ENCODE data around the gene NAA15.
A peak's percentile ranks its signal among the peaks of the same experiment; 100 is the strongest.

NAA15 gene

GRCh38 chr4:139450586-139450985 is 149.3 kb downstream of the NAA15 start:
- no peak overlapping the region for H3K4me3 ChIP-seq (ENCODE audit: low read depth, low read length)
- TF ChIP-seq, protein P1, sequence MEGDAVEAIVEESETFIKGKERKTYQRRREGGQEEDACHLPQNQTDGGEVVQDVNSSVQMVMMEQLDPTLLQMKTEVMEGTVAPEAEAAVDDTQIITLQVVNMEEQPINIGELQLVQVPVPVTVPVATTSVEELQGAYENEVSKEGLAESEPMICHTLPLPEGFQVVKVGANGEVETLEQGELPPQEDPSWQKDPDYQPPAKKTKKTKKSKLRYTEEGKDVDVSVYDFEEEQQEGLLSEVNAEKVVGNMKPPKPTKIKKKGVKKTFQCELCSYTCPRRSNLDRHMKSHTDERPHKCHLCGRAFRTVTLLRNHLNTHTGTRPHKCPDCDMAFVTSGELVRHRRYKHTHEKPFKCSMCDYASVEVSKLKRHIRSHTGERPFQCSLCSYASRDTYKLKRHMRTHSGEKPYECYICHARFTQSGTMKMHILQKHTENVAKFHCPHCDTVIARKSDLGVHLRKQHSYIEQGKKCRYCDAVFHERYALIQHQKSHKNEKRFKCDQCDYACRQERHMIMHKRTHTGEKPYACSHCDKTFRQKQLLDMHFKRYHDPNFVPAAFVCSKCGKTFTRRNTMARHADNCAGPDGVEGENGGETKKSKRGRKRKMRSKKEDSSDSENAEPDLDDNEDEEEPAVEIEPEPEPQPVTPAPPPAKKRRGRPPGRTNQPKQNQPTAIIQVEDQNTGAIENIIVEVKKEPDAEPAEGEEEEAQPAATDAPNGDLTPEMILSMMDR (IDR thresholded peaks at IDR 0.05; ENCODE audit: borderline replicate concordance, insufficient read depth, low read depth, low read length): no peak

DNA sequence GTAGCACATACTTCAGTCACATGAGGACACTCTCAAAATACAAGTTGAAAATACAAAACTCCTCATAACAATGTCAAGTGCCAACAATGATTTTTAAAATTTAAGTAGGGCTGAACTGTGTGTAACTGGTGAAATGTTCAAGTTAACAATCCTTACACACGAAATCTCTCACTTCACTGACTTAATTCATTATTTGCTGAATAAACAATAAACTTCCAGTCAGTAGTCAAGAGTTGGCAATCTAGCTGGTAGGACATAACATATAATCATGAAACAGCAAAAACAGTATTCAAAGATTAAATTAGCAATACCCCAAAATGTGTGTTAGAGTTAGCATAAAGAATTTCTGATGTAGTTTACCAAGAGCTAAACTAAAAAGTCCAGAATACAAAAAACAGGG is 150.7 kb downstream of the NAA15 start:
- no peak overlapping the region for H3K4me3 ChIP-seq (ENCODE audit: low read depth, low read length)
- TF ChIP-seq, protein P1 (IDR thresholded peaks at IDR 0.05; ENCODE audit: borderline replicate concordance, insufficient read depth, low read depth, low read length): no peak

GRCh38 chr4:139453041-139453370 is 151.7 kb downstream of the NAA15 start:
- TF ChIP-seq, protein P1 (IDR thresholded peaks at IDR 0.05; ENCODE audit: borderline replicate concordance, insufficient read depth, low read depth, low read length): peak; percentile 55
- H3K4me3 ChIP-seq (ENCODE audit: low read depth, low read length): peak overlapping the region; percentile 64

- H3K4me3 ChIP-seq (ENCODE audit: low read depth, low read length): peak overlapping the region; percentile 64
- TF ChIP-seq, protein P1 (IDR thresholded peaks at IDR 0.05; ENCODE audit: borderline replicate concordance, insufficient read depth, low read depth, low read length): 0 out of 2 replicates have a peak, but pooled peaks have one; percentile 0
Measured at GRCh38 chr4:139453371-139454110, 152.2 kb downstream of the NAA15 start.

DNA sequence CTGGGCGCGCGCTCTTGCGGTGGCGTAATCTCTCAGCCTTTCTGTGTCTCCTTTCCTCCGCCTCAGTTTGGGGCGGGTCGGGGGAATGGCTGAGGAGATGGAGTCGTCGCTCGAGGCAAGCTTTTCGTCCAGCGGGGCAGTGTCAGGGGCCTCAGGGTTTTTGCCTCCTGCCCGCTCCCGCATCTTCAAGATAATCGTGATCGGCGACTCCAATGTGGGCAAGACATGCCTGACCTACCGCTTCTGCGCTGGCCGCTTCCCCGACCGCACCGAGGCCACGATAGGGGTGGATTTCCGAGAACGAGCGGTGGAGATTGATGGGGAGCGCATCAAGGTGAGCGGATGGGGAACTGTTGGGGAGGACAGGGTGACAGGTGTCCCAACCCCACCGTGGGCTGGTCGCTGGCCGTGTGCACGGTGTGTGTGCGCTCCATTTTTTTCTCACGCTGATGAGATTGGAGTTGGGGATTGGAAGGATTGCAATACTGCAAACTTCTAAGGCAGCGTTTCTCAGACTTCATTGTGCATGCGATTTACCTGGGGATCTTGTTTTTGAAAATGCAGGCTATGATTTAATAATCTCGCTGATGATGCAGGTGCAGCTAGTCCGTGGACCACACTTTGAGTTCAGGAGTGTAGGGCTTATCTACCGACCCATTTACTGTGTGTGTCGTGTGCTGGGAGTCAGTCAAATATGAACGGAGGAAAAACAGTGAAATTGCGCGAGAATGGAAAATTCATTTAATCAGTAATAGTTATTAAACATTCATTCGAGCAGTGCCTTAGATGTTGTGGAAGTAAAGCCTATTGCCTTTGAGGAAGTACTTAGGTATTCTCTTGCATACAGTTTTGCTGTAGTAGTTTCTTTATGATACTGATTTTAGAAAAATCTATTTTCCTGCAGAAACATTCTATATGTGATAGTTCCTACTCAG is 153.1 kb downstream of the NAA15 start, which contains the start of gene RAB33B:
RAB33B (plus strand) TSS at position 11 of the 935 bp plus-strand sequence; CDS start at position 86, 75 bp downstream.
- TF ChIP-seq, protein P1 (IDR thresholded peaks at IDR 0.05; ENCODE audit: borderline replicate concordance, insufficient read depth, low read depth, low read length): no peak
- H3K4me3 ChIP-seq (ENCODE audit: low read depth, low read length): peak within 1 kb of the TSS; percentile 64

DNA sequence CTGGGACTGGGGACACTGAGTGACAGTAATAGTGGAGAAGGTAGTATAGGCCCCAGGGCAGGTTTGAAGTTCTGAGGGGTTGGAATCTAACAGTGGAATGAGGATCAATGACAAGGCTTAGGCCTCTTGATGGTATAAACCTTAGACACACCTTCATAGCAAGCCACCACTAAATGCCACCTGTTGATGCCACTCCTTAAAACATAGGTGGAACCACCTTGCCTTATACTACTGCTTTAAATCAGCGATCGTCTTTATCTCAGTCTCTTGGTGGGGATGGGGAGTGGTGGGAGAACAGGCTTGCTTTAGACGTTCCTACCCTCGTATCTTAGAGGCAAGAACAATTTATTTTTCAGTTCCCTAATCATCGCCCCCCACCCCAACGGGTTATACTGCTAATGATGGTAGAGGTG is 153.8 kb downstream of the NAA15 start:
- TF ChIP-seq, protein P1 (IDR thresholded peaks at IDR 0.05; ENCODE audit: borderline replicate concordance, insufficient read depth, low read depth, low read length): no peak
- H3K4me3 ChIP-seq (ENCODE audit: low read depth, low read length): peak overlapping the region; percentile 64

Data from GM12875 (cell line).